Activated gamma-delta T cell treated with anti-CD3 and anti-CD28 coated beads, Interleukin-2, amount 50 U/mL, for 16 hours (primary cell): Measurements from ENCODE around the gene SLCO2A1.

Experiments used
- DNase-seq: peaks from one replicate; pipeline ENCODE4 v3.0.0-alpha.2; 2020; ENCODE audit warnings: low read depth

Gene SLCO2A1

GRCh38 chr3:133884054-133884886 is 145.5 kb downstream of the SLCO2A1 start:
- DNase-seq, result no peak

DNA sequence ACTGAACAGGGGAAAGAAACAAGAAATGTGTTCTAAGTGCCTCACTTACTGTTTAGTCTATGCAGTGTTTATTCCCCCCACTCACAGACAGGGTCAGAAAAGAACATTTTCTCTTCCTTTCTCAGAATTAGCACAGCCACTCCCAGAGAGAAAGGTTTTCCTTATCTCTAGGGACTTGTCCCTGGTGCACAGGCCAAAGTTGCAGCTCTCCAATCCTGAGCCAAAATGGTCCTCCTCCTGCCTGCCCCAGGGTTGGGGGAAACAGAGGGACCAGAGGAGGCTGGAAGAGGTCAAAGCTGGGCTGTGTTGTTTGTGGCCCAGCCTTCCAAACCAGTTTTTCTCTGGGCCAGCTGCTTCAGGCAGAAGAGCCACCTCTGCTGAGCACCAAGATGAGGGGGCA is 146.1 kb downstream of the SLCO2A1 start:
- DNase-seq, result no peak

DNA sequence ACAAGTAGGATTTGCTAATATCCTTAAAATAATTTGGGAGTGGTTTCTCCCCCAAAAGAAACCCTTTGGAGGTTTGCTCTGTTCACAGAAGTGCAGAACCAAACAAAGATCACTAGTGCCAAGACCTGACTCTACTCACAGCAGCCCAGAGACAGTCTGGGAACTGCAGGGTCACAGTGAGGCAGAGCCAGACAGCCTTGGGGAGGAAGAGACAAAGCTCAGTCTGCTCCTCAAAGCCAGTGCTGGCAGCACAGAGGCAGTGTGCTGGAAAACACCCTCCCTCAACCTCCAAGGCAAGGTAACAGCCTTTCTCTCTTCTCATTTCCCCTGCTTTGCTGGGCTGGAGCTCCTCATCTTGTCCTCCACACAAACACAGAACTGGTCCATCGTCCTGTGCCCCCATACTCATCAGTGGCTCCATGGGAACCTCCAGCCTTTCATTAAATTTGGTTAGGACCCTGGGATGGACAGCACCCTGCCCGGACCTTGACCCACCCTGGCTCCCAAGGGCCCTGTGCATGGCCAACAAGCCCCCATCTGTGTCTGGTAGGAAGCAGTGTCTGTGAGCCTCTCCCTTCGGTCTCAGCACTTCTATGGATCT is 146.6 kb downstream of the SLCO2A1 start:
- no peak for DNase-seq

DNA sequence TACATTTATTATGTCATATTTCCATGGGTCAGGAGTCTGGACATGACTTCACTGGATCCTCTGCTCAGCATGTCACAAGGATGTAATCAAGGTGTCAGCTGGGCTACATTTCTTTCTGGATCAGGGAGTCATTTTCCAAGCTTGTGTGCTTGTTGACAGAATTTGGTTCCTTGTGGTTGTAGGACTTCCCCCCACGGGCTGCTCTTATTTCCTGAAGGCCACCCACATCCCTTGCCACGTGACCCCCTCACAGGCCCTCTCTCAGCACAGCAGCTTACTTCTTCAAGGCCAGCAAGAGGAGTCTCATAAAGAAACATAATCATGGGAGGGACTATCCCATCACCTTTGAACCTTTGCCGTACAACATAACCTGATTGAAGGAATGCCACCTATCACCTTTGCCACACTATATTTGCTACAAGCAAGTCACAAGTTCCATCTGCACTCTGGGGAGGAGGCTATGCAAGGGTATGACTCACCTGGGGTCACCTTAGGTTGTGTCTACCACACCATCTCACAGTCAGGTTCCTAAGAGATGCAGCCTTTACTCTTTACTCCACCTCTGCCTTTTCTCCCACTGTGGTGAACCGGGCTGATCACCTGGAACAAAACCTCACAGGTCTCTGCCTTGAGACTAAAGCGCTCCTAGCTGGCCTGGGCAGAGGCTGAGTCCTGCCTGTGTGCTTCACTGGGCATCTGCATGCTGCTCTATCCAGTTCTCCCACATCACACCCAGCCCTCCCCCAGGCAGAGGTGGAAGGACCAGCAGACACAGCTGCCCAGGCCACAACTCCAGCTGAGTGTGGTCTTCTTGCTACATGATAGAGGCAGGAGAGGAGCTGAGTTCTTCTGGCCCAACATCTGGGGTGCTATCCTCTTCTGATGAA is 147.5 kb downstream of the SLCO2A1 start:
- no peak for DNase-seq

GRCh38 chr3:133881492-133881891 is 148.2 kb downstream of the SLCO2A1 start:
- no peak for DNase-seq

DNA sequence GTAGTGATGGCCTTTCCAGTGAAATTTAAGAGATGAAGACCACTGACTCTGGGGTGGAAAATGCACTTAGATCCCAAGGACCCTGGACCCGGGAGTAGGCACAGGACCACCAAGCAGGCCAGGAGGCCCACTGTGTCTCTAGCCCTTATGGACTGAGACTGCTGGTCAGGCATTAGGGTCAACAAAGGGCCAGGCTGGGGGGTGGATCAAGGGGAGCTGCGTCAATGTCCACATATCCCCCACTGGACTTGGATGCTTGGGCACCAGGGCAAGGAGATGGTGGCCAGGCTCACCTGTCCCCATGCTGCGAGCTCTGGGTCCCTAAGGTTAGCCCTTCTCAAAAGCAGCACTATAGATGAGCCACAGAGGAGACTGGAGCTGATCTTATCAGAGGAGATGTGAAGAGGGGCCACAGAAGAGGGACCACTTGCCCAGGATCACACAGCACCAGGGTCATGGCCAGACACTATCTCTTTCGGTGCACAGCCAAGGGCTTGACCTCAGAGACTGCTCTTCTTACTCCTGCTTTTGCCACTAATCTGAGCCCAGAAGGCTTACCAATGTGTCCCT is 148.8 kb downstream of the SLCO2A1 start:
- no peak for DNase-seq

- no peak for DNase-seq
Observed at GRCh38 chr3:133880287-133880686, 149.4 kb downstream of the SLCO2A1 start.

GRCh38 chr3:133878518-133878917 is 151.2 kb downstream of the SLCO2A1 start:
- no peak for DNase-seq
